Astrocyte of the cerebellum (primary cell): ENCODE data around the gene BCL2L15.

Experiments
- DNase-seq: peaks from one replicate; pipeline ENCODE4 v3.0.0-alpha.2; 2011; ENCODE audit warnings: low read depth
- H3K4me3 ChIP-seq: 2 replicates; pipeline ENCODE4 v1.5.1; 2011; ENCODE audit warnings: mild to moderate bottlenecking, low read depth, low read length, moderate library complexity
- in situ Hi-C: cut with HindIII; loops from 2 replicates; pipeline ENCODE4 v1.10.0; 2017; ENCODE audit warnings: low sequenced_read_pairs
- TF ChIP-seq, protein P1 (sequence below): IDR thresholded peaks from 2 replicates; pipeline ENCODE4 v1.5.1; 2012; ENCODE audit warnings: low read length, low read depth, moderate library complexity, mild to moderate bottlenecking; ENCODE audit errors: missing control alignments

The BCL2L15 gene

DNA sequence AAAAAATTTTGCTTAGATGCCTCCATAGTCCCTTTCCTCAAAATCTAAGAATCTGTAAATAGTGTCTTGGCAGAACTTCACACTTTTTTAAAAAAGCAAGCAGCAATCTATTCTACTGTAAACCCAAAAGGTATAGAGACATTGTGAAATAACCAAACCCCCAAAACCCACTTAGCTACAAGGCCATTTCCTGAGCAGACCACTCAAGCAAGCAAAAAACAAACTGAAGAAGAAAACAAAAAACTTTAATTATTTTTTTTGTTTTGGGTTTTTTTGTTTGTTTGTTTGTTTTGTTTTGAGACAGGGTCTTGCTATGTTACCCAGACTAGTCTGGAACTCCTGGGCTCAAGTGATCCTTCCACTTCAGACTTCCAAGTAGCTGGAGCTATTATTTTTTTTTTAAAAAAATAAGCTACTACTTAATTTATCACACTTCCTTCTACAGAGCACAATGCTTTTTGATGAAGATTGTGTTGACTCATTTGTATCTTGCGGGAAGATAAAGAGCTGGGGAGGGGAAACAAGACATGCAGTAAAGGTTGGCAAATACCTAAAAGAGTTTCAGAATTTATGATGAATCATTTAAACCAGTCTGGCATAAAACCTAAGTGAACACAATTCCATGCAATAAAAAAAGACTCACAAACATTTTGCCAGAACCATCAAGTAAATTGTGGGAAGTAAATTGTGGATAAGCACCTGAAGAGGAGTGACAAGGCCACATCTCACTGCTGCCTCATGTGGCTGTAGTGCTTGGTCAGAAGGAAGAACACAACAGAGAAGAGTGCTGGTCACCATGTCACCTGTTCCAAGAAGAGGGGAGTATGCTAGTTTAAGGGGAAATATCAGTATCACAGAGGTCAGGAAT, 13.1 kb downstream of the BCL2L15 start:
- TF ChIP-seq, protein P1, sequence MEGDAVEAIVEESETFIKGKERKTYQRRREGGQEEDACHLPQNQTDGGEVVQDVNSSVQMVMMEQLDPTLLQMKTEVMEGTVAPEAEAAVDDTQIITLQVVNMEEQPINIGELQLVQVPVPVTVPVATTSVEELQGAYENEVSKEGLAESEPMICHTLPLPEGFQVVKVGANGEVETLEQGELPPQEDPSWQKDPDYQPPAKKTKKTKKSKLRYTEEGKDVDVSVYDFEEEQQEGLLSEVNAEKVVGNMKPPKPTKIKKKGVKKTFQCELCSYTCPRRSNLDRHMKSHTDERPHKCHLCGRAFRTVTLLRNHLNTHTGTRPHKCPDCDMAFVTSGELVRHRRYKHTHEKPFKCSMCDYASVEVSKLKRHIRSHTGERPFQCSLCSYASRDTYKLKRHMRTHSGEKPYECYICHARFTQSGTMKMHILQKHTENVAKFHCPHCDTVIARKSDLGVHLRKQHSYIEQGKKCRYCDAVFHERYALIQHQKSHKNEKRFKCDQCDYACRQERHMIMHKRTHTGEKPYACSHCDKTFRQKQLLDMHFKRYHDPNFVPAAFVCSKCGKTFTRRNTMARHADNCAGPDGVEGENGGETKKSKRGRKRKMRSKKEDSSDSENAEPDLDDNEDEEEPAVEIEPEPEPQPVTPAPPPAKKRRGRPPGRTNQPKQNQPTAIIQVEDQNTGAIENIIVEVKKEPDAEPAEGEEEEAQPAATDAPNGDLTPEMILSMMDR, result peak; percentile 43
- DNase-seq, result no peak
- no peak overlapping the region for H3K4me3 ChIP-seq
- in situ Hi-C loops, result no loop called here

DNA sequence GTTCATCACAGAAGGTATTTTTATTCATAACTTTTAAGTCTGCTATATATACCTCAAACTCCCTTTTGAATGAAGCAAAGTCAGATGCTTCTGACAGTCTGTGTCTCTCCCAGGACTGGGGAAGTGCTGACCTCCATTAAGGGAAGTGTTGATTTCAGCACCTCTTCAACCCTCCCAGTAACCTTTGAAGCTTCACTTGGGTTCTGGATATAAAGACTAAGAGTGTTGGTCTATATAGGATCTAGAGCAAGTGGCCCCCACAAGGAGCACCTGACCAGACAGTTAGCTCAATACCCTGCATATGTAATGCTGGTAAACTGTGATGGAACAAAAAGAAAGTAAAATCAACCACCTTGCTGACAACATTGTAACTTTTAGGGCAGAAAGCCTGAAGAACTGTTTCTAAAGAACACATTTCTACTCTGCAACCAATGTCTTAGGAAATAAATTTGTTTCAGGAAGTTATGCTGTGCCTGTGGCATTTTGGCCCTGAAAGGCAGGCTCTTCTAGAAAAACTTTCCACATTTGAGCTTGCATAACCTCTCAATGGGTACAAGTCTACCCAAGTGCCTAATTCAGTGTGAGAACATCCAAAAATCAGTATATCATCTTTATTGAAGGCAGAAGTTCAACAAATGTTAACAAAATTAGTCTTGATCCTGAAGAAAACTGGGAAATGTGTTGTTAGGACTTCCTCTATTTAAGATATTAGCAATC, 15.0 kb downstream of the BCL2L15 start:
- in situ Hi-C loops, result no loop called here
- TF ChIP-seq, protein P1, result no peak
- H3K4me3 ChIP-seq, result no peak overlapping the region
- no peak for DNase-seq

DNA sequence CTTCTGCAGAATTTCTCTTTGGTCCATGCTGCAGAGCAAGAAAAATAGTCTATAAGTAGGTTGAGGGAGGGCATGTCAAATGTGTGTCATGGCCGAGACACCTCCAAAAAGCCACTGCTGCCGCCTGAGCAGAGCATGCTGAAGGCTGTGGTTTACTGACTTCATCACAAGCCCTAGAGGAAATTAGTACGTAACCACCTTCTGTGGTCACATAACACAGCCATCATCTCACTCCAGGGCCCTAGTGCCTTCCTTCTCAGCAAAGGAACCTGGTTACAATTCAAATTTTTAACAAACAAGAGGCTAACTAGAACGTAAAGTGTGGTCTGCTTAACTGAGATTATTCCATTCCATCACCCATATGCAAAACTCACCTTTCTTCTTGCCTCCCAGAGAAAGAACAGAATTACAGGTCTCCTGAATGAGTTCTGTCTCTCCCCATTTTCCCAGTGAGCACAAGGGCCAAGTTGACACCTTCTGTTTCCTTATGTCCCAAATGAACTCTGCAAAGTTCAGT, 15.7 kb downstream of the BCL2L15 start, which contains the start of gene PTPN22:
Gene PTPN22, minus strand, starts transcription at position 116 of the 517 bp plus-strand sequence.
- TF ChIP-seq, protein P1, result no peak
- peak; percentile 40 for DNase-seq
- H3K4me3 ChIP-seq, result no peak within 1 kb of the TSS
- in situ Hi-C loops, result no loop called here

DNA sequence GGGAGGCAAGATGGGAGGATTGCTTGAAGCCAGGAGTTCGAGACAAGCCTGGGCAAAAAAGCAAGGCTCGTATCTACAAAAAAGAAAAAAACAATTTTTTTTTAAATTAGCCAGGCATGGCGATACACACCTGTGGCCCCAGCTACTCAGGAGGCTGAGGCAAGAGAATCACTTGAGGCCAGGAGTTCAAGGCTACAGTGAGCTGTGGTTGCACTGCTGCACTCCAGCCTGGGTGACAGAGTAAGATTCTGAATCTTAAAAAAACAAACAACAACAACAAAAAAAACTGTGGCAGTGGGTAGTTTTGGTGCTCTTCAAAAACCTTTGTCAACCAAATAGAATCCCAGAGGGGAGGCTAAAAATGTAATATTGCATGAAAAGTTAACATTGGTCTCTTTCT, 16.6 kb downstream of the BCL2L15 start:
- TF ChIP-seq, protein P1, result no peak
- in situ Hi-C loops, result no loop called here
- no peak for DNase-seq
- H3K4me3 ChIP-seq, result no peak overlapping the region

DNA sequence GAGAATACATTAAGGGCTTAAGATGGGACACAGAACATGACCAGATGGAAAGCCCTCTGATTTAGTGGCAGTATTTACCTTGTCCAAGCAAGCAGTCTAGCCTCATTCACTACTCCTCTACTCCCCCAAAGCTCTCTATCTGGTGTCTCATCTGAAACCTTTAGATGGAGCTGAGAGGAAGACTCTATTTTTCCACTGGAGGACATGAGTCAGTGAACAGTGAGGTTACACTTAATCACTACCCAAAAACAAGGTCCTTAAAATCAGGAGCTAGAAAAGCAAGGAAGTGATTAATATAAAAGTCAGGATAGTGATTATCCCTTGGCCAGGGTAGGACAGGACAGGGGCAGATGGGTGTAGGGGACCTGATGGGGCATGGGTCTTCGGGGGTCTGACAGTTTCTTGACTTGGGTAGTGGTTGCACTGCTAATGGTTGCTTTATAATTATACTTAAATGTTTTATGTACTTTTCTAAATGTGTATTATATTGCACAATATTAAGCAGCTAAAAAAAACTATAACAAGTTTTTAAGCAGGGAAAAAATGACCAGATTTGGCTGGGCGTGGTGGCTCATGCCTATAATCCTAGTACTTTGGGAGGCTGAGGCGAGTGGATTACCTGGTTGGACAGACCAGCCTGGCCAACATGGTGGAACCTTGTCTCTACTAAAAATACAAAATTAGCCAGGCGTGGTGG, 18.8 kb downstream of the BCL2L15 start:
- no peak overlapping the region for H3K4me3 ChIP-seq
- in situ Hi-C loops, result no loop called here
- DNase-seq, result no peak
- TF ChIP-seq, protein P1, result no peak

DNA sequence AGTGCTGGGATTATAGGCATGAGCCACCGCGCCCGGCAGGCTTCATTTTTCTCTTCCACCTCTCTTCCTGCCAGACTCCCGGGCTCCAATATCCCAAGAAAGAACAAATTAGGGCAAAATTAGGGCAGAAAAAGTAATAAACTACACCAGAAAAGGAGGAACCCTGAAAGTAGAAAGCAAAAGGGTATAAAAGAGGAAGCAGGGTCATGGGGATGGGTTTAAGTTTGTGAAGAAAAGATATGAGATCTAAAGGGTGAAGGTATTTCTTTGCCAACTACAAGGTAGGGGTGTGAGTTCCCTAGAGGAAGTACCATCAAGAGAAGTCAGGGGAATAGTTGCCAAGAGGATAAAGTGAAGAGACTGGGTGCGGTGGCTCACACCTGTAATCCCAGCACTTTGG, 25.7 kb downstream of the BCL2L15 start:
- in situ Hi-C loops, result no loop called here

More for the DNA sequence above, 25.7 kb downstream of the BCL2L15 start:
- no peak overlapping the region for H3K4me3 ChIP-seq
- no peak for DNase-seq
- TF ChIP-seq, protein P1, result no peak
